ENCODE data around the gene SF3B3. TPM values are rescaled to one million over a fixed set of nuclear protein-coding genes. Genes with fewer than 3 reads are reported as not detected.
"Not testable (repeated sequence)": the region's sequence is repeated elsewhere in the genome, so short reads cannot be mapped to it uniquely, and the experiment has no call there.

The SF3B3 gene
- total and polyA plus RNA-seq, 10 of the 15 experiments (the other 5 are each of a cell fraction or from before 2014, with no cell fraction given) = 134 to 453 (median 215) TPM

- TF ChIP-seq TCF7 (IDR thresholded peaks at IDR 0.05; ENCODE audit: borderline replicate concordance) (no peak), POLR2AphosphoS2 (IDR thresholded peaks at IDR 0.05; ENCODE audit: low read depth, low read length) (0 out of 2 replicates have a peak, but pooled peaks have one; percentile 3), LARP7 (IDR thresholded peaks at IDR 0.05) (peak; percentile 29; the same call in 1 of the 2 replicates), ATF3 (IDR thresholded peaks at IDR 0.05; ENCODE audit: borderline replicate concordance, extremely low read depth, low read depth, low read length) (no peak), MAX (IDR thresholded peaks at IDR 0.05; ENCODE audit: low read depth, low read length) (no peak)
Measured at GRCh38 chr16:70523076-70523742, 407 bp upstream of the SF3B3 start, which contains the start of gene COG4 (continued).

GRCh38 chr16:70524399-70524825, 796 bp downstream of the SF3B3 start:
- ChIA-PET SMC1A (ENCODE audit: uncharacterized antibody, unreplicated experiment) (interaction anchor here (0.9 to 4.7 kb wide), 9 partner anchors 8 to 132 kb away, joined by 3 to 22 read pairs (median 4); partner anchors contain the start of gene ST3GAL2), RAD21 (ENCODE audit: unreplicated experiment) (interaction anchor here (0.9 to 4.1 kb wide), 8 partner anchors 10 to 178 kb away, joined by 3 to 25 read pairs (median 5); partner anchors contain the start of gene DDX19A), CTCF (interaction anchor here (0.9 to 1.5 kb wide), 5 partner anchors 15 to 130 kb away, joined by 3 to 6 read pairs (median 3); no protein-coding TSS in a partner anchor), POLR2A (interaction anchor here (0.6 to 2.4 kb wide), 13 partner anchors 8 to 146 kb away, joined by 3 to 15 read pairs (median 5); partner anchors contain the start of genes FCSK and ST3GAL2)
- ATAC-seq = peak; percentile 11
- intact Hi-C loops (cut with micrococcal nuclease; ENCODE audit: unreplicated experiment) = loop anchor here (5.0 kb wide), 1 partner anchor 237 kb away; the partner anchor contains the start of gene AARS1
- peak overlapping the region; percentile 86 for H3K4me3 ChIP-seq
- TF ChIP-seq BHLHE40 (IDR thresholded peaks at IDR 0.05; ENCODE audit: borderline replicate concordance in 1 of 2, low read depth in 2 of 2, low read length in 1 of 2) = peak in 1 of 2 experiments; percentile 10; a peak in 1 of 4 replicates
- TSS peak; percentile 83 for BruUV-seq (replicated peaks)
- FAIRE-seq; H3K9me3 ChIP-seq (replicated peaks; ENCODE audit: control insufficient read depth, insufficient read depth, low read length); in situ Hi-C loops (cut with MboI); H4K20me1 ChIP-seq (ENCODE audit: control insufficient read depth, insufficient read depth); DNase-seq (ENCODE audit: low read depth, low spot score); H3K27me3 ChIP-seq (replicated peaks in 1 of 2; ENCODE audit: control insufficient read depth in 2 of 2, insufficient read depth in 2 of 2, low read length in 1 of 2); H2AFZ ChIP-seq (ENCODE audit: control insufficient read depth, low read depth, low read length): not testable (repeated sequence)
- H3K4me1 ChIP-seq (ENCODE audit: control insufficient read depth, insufficient read depth, low read length) = peaks cover 14% of the 10 kb centered on the region
- peak overlapping the region; percentile 11; the same call in 1 of the 2 replicates for H3K4me2 ChIP-seq (ENCODE audit: control insufficient read depth, insufficient read depth)
- H3K79me2 ChIP-seq (ENCODE audit: control insufficient read depth, insufficient read depth, low read length) = peaks cover 87% of the 10 kb centered on the region
- peaks cover 2 to 16% of the 10 kb centered on the region in 2 experiments; a peak in 3 of 4 replicates for H3K36me3 ChIP-seq (ENCODE audit: control insufficient read depth in 2 of 2, insufficient read depth in 2 of 2, low read length in 1 of 2)
- 1% methylated on average over 24 of the region's 24 CpGs for WGBS (ENCODE audit: insufficient coverage, insufficient replicate concordance, low lambda C conversion rate, missing lambda C conversion rate)
- H3K27ac ChIP-seq (ENCODE audit: control insufficient read depth, insufficient read depth) = peak overlapping the region; percentile 99
- peak overlapping the region; percentile 97 for H3K9ac ChIP-seq (ENCODE audit: control insufficient read depth, insufficient read depth, low read length)

All from GM12878 (cell line).